Activated CD8-positive, alpha-beta T cell treated with anti-CD3 and anti-CD28 coated beads, Interleukin-2, amount 10 ng/mL, durations not matched to agents 7 days and 5 days (primary cell): ENCODE measurements around the gene ELK3. TPM values are rescaled to one million over a fixed set of nuclear protein-coding genes. Genes with fewer than 3 reads are reported as not detected.

ENCODE experiments used
- ATAC-seq: fragments of 150-1000 bp; cut with Tn5 transposase; one replicate; pipeline ENCODE4 v1.10.0; 2021; ENCODE audit warnings: moderate library complexity
- CTCF ChIA-PET: fragments of 350-600 bp; sonication (Branson Sonifier 250); formaldehyde crosslinking; loops from one replicate; lab custom pipeline; 2021; ENCODE audit warnings: antibody characterized with exemption; lab: Charles Lee
- POLR2A ChIA-PET: fragments of 350-600 bp; sonication (Branson Sonifier 250); formaldehyde crosslinking; loops from one replicate; lab custom pipeline; 2021; ENCODE audit warnings: antibody characterized with exemption; lab: Charles Lee
- DNase-seq: peaks from one replicate; pipeline ENCODE4 v3.0.0-alpha.2; 2020
- H3K27ac Mint-ChIP-seq: one replicate; pipeline ENCODE4 v1.8.0; 2021; ENCODE audit warnings: mild to moderate bottlenecking, mixed read lengths
- H3K27me3 Mint-ChIP-seq: one replicate; pipeline ENCODE4 v1.8.0; 2021; ENCODE audit warnings: low read depth, mixed read lengths
- H3K36me3 Mint-ChIP-seq: one replicate; pipeline ENCODE4 v1.8.0; 2021; ENCODE audit warnings: low read depth, mixed read lengths
- H3K4me1 Mint-ChIP-seq: one replicate; pipeline ENCODE4 v1.8.0; 2021; ENCODE audit warnings: low read depth, mixed read lengths
- H3K4me3 Mint-ChIP-seq: one replicate; pipeline ENCODE4 v1.8.0; 2021; ENCODE audit warnings: mild to moderate bottlenecking, mixed read lengths
- H3K9me3 Mint-ChIP-seq: one replicate; pipeline ENCODE4 v1.8.0; 2022; ENCODE audit warnings: mixed read lengths; ENCODE audit not compliant: insufficient read depth
- total RNA-seq, 2 experiments: library from RNA; stranded (reverse); gene quantifications; one replicate each; pipeline ENCODE4 v1.2.3, GENCODE V29; 2021

The ELK3 gene
- total RNA-seq, 2 experiments from 2014 or later, result 17.6 to 18.1 TPM

GRCh38 chr12:96167492-96167891 lies 26.7 kb upstream of the ELK3 start:
- POLR2A ChIA-PET, result no interaction called here
- Mint-ChIP-seq H3K4me3 (no peak overlapping the region), H3K36me3 (peaks cover under 1% of the 10 kb centered on the region), H3K27ac (no peak overlapping the region), H3K9me3 (no peaks in the 10 kb centered on the region), H3K4me1 (no peaks in the 10 kb centered on the region), H3K27me3 (peaks cover 2% of the 10 kb centered on the region)
- CTCF ChIA-PET, result interaction anchor here (1.9 kb wide), 1 partner anchor 48 kb away, joined by 7 read pairs; no protein-coding TSS in a partner anchor
- ATAC-seq (no peak), DNase-seq (no peak)

- CTCF ChIA-PET, result no interaction called here
- no peak for ATAC-seq
Measured at GRCh38 chr12:96170328-96170727, 23.8 kb upstream of the ELK3 start.

GRCh38 chr12:96170762-96171161 lies 23.4 kb upstream of the ELK3 start:
- POLR2A ChIA-PET, result interaction anchor here (1.1 kb wide), 1 partner anchor 24 kb away, joined by 3 read pairs; no protein-coding TSS in a partner anchor
- H3K36me3 Mint-ChIP-seq, result peaks cover 6% of the 10 kb centered on the region
- DNase-seq (no peak), ATAC-seq (no peak)
- CTCF ChIA-PET, result no interaction called here
- H3K27ac Mint-ChIP-seq, result no peak overlapping the region
- H3K4me3 Mint-ChIP-seq, result no peak overlapping the region
- H3K27me3 Mint-ChIP-seq, result peaks cover 5% of the 10 kb centered on the region
- no peaks in the 10 kb centered on the region for H3K4me1 Mint-ChIP-seq
- peaks cover 9% of the 10 kb centered on the region for H3K9me3 Mint-ChIP-seq

More at GRCh38 chr12:96170328-96170727, 23.8 kb upstream of the ELK3 start:
- H3K27me3 Mint-ChIP-seq, result peaks cover 5% of the 10 kb centered on the region
- no peak overlapping the region for H3K4me3 Mint-ChIP-seq
- H3K9me3 Mint-ChIP-seq, result peaks cover 9% of the 10 kb centered on the region
- POLR2A ChIA-PET, result interaction anchor here (1.1 kb wide), 1 partner anchor 23 kb away, joined by 3 read pairs; no protein-coding TSS in a partner anchor
- H3K27ac Mint-ChIP-seq, result no peak overlapping the region
- H3K36me3 Mint-ChIP-seq, result peaks cover 4% of the 10 kb centered on the region
- H3K4me1 Mint-ChIP-seq, result no peaks in the 10 kb centered on the region
- no peak for DNase-seq

DNA sequence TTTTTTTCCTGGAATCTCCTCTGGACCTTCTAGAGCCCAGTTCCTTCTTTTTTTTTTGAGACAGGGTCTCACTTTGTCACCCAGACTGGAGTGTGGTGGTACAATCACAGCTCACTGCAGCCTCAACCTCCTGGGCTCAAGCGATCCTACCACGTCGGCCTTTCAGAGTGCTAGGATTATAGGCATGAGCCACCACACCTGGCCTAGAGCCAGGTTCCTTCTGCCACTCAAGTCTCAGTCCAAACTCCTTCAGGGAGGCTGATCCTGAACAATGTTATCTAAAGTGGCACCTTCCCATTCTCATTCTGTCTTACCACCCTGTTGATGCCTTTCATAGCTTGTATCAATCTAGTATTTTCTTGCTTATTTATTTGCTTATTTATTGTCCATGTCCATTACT lies 22.3 kb upstream of the ELK3 start:
- peaks cover 13% of the 10 kb centered on the region for H3K9me3 Mint-ChIP-seq

DNA sequence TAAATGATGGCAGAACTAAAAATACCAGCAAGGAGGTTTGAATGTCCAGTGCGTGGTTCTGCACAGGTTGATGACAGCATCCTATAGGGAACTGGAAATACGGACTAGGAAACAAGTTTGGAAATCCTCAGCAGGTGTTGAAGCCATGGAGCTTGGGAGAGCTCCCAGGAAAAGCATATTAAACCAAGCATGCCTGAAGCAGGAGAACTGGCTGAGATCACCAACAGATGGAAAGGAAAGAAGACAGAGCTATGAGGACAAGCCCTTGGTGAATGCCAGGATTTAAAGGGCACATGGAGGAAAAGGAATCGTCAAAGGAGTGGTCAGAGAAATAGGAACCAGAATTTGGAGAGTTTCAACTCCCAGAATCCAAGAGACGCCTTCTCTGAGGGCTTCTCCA lies 21.2 kb upstream of the ELK3 start:
- DNase-seq, result no peak
- H3K9me3 Mint-ChIP-seq, result peaks cover 13% of the 10 kb centered on the region
- H3K27ac Mint-ChIP-seq, result no peak overlapping the region
- H3K4me3 Mint-ChIP-seq, result no peak overlapping the region
- peaks cover 17% of the 10 kb centered on the region for H3K36me3 Mint-ChIP-seq
- peaks cover 13% of the 10 kb centered on the region for H3K4me1 Mint-ChIP-seq
- H3K27me3 Mint-ChIP-seq, result peaks cover 5% of the 10 kb centered on the region
- no peak for ATAC-seq
- ChIA-PET CTCF (interaction anchor here (1.7 kb wide), 1 partner anchor 42 kb away, joined by 4 read pairs; no protein-coding TSS in a partner anchor), POLR2A (interaction anchor here (0.9 kb wide), 1 partner anchor 17 kb away, joined by 3 read pairs; no protein-coding TSS in a partner anchor)

More for the DNA sequence above, 22.3 kb upstream of the ELK3 start:
- no peak for ATAC-seq
- DNase-seq, result no peak
- CTCF ChIA-PET, result no interaction called here
- Mint-ChIP-seq H3K4me1 (peaks cover 6% of the 10 kb centered on the region), H3K4me3 (no peak overlapping the region), H3K27ac (no peak overlapping the region), H3K36me3 (peaks cover 16% of the 10 kb centered on the region), H3K27me3 (peaks cover 5% of the 10 kb centered on the region)
- POLR2A ChIA-PET, result no interaction called here

GRCh38 chr12:96176575-96176974 lies 17.6 kb upstream of the ELK3 start:
- peaks cover 16% of the 10 kb centered on the region for H3K4me1 Mint-ChIP-seq
- peak overlapping the region; percentile 82 for H3K27ac Mint-ChIP-seq
- H3K36me3 Mint-ChIP-seq, result peaks cover 21% of the 10 kb centered on the region
- H3K27me3 Mint-ChIP-seq, result peaks cover 3% of the 10 kb centered on the region
- DNase-seq (no peak), ATAC-seq (no peak)
- H3K4me3 Mint-ChIP-seq, result no peak overlapping the region
- CTCF ChIA-PET, result interaction anchor here (1.0 to 1.8 kb wide), 6 partner anchors 10 to 55 kb away, joined by 3 to 11 read pairs (median 4); no protein-coding TSS in a partner anchor
- H3K9me3 Mint-ChIP-seq, result peaks cover 13% of the 10 kb centered on the region
- POLR2A ChIA-PET, result interaction anchor here (0.9 to 1.7 kb wide), 3 partner anchors 10 to 222 kb away, joined by 3 to 4 read pairs (median 3); partner anchors contain the start of gene LTA4H

DNA sequence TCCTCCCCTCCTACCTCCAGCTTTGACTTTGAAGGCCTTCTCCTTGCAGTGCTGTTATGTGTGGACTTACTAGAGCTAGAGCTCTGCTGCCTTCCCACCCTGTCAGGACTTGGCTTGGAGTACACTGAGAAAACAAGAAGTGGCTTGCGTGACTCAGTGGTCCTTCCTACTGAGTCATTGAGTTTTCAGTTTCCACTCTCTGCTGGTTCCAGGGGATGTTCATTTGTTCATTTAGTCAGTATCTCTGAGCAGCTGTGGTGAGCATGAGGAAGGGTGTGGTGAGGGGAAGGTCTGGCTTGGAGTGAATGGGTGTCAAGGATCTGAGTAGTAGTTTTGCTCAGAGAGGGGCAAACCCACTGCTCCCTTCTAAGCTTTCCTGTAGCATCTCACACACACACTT lies 17.2 kb upstream of the ELK3 start:
- no peak overlapping the region for H3K4me3 Mint-ChIP-seq
- H3K27ac Mint-ChIP-seq, result peak overlapping the region; percentile 82
- ChIA-PET POLR2A (interaction anchor here (0.6 to 1.7 kb wide), 4 partner anchors 10 to 221 kb away, joined by 3 to 4 read pairs (median 3); partner anchors contain the start of gene LTA4H), CTCF (interaction anchor here (0.6 to 1.8 kb wide), 8 partner anchors 9 to 56 kb away, joined by 3 to 11 read pairs (median 3); no protein-coding TSS in a partner anchor)
- H3K36me3 Mint-ChIP-seq, result peaks cover 21% of the 10 kb centered on the region
- DNase-seq, result peak; percentile 74
- H3K4me1 Mint-ChIP-seq, result peaks cover 16% of the 10 kb centered on the region
- peaks cover 3% of the 10 kb centered on the region for H3K27me3 Mint-ChIP-seq
- peaks cover 13% of the 10 kb centered on the region for H3K9me3 Mint-ChIP-seq
- ATAC-seq, result peak; percentile 93

GRCh38 chr12:96183734-96184370 lies 10.3 kb upstream of the ELK3 start:
- POLR2A ChIA-PET, result no interaction called here
- no peaks in the 10 kb centered on the region for H3K27me3 Mint-ChIP-seq
- no peak overlapping the region for H3K27ac Mint-ChIP-seq
- CTCF ChIA-PET, result interaction anchor here (0.6 kb wide), 1 partner anchor 12 kb away, joined by 3 read pairs; no protein-coding TSS in a partner anchor
- H3K36me3 Mint-ChIP-seq, result peaks cover 4% of the 10 kb centered on the region
- no peak for DNase-seq
- peaks cover 24% of the 10 kb centered on the region for H3K4me1 Mint-ChIP-seq
- H3K9me3 Mint-ChIP-seq, result no peaks in the 10 kb centered on the region
- no peak for ATAC-seq
- H3K4me3 Mint-ChIP-seq, result no peak overlapping the region

- DNase-seq (no peak), ATAC-seq (no peak)
- Mint-ChIP-seq H3K36me3 (peaks cover under 1% of the 10 kb centered on the region), H3K4me3 (no peak overlapping the region), H3K4me1 (peaks cover 30% of the 10 kb centered on the region), H3K27ac (no peak overlapping the region), H3K9me3 (no peaks in the 10 kb centered on the region), H3K27me3 (no peaks in the 10 kb centered on the region)
- ChIA-PET POLR2A (no interaction called here), CTCF (interaction anchor here (0.7 to 1.6 kb wide), 2 partner anchors 9 to 26 kb away, joined by 3 to 6 read pairs; no protein-coding TSS in a partner anchor)
Measured at GRCh38 chr12:96185914-96186313, 8.3 kb upstream of the ELK3 start.

DNA sequence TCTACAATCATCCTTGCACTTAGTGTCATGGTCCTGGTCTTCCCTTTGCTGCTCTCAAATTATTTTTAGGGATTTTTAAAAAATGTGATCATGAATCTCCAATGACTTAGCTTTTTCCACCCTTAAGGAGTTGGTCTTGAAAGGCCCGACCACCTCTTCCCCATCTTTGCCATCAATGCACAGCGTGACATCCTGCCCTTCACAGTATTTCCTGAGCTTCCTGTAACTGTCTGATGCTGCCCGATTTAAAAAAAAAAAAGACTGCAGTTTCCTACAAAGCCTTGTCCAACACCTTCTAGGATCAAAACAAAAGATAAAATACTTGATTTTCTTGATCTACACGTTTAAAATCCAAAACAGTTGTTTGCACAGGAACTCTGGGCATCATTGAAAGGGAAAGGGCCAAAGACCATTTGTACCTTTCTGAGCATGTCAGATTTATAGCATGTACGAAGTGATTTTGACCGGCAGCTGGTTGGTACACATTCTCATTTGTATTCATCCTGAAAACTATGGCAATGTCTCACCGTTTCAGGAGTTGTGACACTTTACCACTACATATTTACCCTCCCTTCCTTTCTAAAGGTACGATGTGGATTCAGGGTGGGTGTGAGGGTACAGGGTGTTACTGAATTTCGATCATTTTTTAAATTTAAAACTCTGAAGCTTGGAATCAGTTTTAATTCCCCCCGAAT lies 7.4 kb upstream of the ELK3 start:
- H3K4me1 Mint-ChIP-seq, result peaks cover 30% of the 10 kb centered on the region
- H3K27ac Mint-ChIP-seq, result no peak overlapping the region
- ChIA-PET CTCF (interaction anchor here (0.7 to 2.4 kb wide), 4 partner anchors 9 to 33 kb away, joined by 3 to 7 read pairs (median 4); no protein-coding TSS in a partner anchor), POLR2A (interaction anchor here (1.3 kb wide), 1 partner anchor 10 kb away, joined by 3 read pairs; no protein-coding TSS in a partner anchor)
- ATAC-seq (no peak), DNase-seq (no peak)
- no peaks in the 10 kb centered on the region for H3K36me3 Mint-ChIP-seq
- H3K4me3 Mint-ChIP-seq, result no peak overlapping the region
- H3K9me3 Mint-ChIP-seq, result no peaks in the 10 kb centered on the region
- H3K27me3 Mint-ChIP-seq, result no peaks in the 10 kb centered on the region

- ChIA-PET CTCF (interaction anchor here (1.0 to 2.4 kb wide), 3 partner anchors 27 to 58 kb away, joined by 3 to 7 read pairs (median 3); no protein-coding TSS in a partner anchor), POLR2A (no interaction called here)
- Mint-ChIP-seq H3K4me3 (no peak overlapping the region), H3K27me3 (no peaks in the 10 kb centered on the region), H3K27ac (no peak overlapping the region), H3K4me1 (peaks cover 34% of the 10 kb centered on the region), H3K36me3 (no peaks in the 10 kb centered on the region), H3K9me3 (no peaks in the 10 kb centered on the region)
- DNase-seq, result no peak
- ATAC-seq, result no peak
Measured at GRCh38 chr12:96187956-96188355, 6.2 kb upstream of the ELK3 start.
